Daoy (cell line): ENCODE data around the gene SGMS2. TPM values are rescaled to one million over a fixed set of nuclear protein-coding genes. Genes with fewer than 3 reads are reported as not detected.

Source experiments
- total RNA-seq: library from RNA; depleted of rRNA; stranded (reverse); fragments of >200 nt; shearing (Covaris generic); gene quantifications from 2 replicates; pipeline ENCODE4 v1.2.3, GENCODE V29; 2014; rRNA removed

SGMS2 gene
- total RNA-seq, 1 experiment from 2014 or later = 22.3 TPM

Other genes starting within 250 kb of the SGMS2 start
- gene PAPSS1, start 104.7 kb upstream of the SGMS2 start, total RNA-seq = 25.9 and 27.4 TPM in 2 replicates
- gene CYP2U1, start 106.6 kb downstream of the SGMS2 start, total RNA-seq = 2.1 and 2.9 TPM in 2 replicates
- gene HADH, start 165.0 kb downstream of the SGMS2 start, total RNA-seq = 3.8 and 5.3 TPM in 2 replicates